Peyer's patch (tissue), 4 donors: ENCODE measurements around the gene ABCB8. TPM values are rescaled to one million over a fixed set of nuclear protein-coding genes. Genes with fewer than 3 reads are reported as not detected.
A peak's percentile ranks its signal among the peaks of the same experiment; 100 is the strongest.

Experiments
- DNase-seq, 3 donors: peaks; one replicate each; pipeline ENCODE4 v3.0.0-alpha.2; 2017 to 2019
- H3K27ac ChIP-seq, 4 donors: fragments of 200-600 bp; sonication (generic); one replicate each; pipeline ENCODE4 v1.5.1; 2016 to 2019
- H3K27me3 ChIP-seq, 2 donors: fragments of 200-600 bp; sonication (generic); one replicate each; pipeline ENCODE4 v1.5.1; 2019
- H3K36me3 ChIP-seq, 3 donors: fragments of 200-600 bp; sonication (generic); one replicate each; pipeline ENCODE4 v1.5.1; 2016 to 2019
- H3K4me1 ChIP-seq, 4 donors: fragments of 200-600 bp; sonication (generic); one replicate each; pipeline ENCODE4 v1.5.1; 2016 to 2019
- H3K4me3 ChIP-seq, 4 donors: fragments of 200-600 bp; sonication (generic); 1 replicate in 3 of 4; 2 replicates in 1 of 4; pipeline ENCODE4 v1.5.1; 2016 to 2019; ENCODE audit warnings: mild to moderate bottlenecking in 1 of 4
- H3K9me3 ChIP-seq, 4 donors: fragments of 200-600 bp; sonication (generic); one replicate each; pipeline ENCODE4 v1.5.1; 2016 to 2019; ENCODE audit warnings: mild to moderate bottlenecking in 1 of 4
- CTCF ChIP-seq, 6 experiments: fragments of 450-650 bp in 4 of 6; fragments of 200-600 bp in 2 of 6; sonication (generic) in 1 of 6; IDR thresholded peaks; one replicate each; pipeline ENCODE4 v1.5.1; 2017 to 2019; ENCODE audit warnings: antibody characterized with exemption in 6 of 6, mild to moderate bottlenecking in 3 of 6, moderate library complexity in 1 of 6
- POLR2A ChIP-seq, 2 donors: fragments of 450-650 bp; IDR thresholded peaks; one replicate each; pipeline ENCODE4 v1.5.1; 2017; ENCODE audit warnings: antibody characterized with exemption in 2 of 2, mild to moderate bottlenecking in 2 of 2, moderate library complexity in 2 of 2
- total RNA-seq, 4 donors: library from RNA; depleted of rRNA; stranded (reverse); fragments of >200 nt; gene quantifications; one replicate each; pipeline ENCODE4 v1.1.0, GENCODE V29; 2016

ABCB8 gene
- total RNA-seq, 4 donors from 2014 or later: 23.1 to 79.7 (median 42.7) TPM

GRCh38 chr7:151013356-151013732 is 14.9 kb upstream of the ABCB8 start:
- Histone ChIP-seq H3K27ac (peak overlapping the region in 2 of 4 donors; percentile 72 to 79), H3K27me3 (no peaks in the 10 kb centered on the region), H3K36me3 (no peaks in the 10 kb centered on the region), H3K4me3 (peak overlapping the region; percentile 26 to 48 (median 38)), H3K9me3 (no peaks in the 10 kb centered on the region), H3K4me1 (peaks cover 5 to 35% (median 9%) of the 10 kb centered on the region in 4 donors)
- DNase-seq: no peak
- no peak for TF ChIP-seq POLR2A (IDR thresholded peaks at IDR 0.05)
- TF ChIP-seq CTCF (IDR thresholded peaks at IDR 0.05): no peak

- H3K9me3 ChIP-seq: no peaks in the 10 kb centered on the region
- H3K4me1 ChIP-seq: peaks cover 6 to 39% (median 13%) of the 10 kb centered on the region in 4 donors
- peak; percentile 70 to 95 (median 94) for DNase-seq
- no peaks in the 10 kb centered on the region for H3K27me3 ChIP-seq
- H3K27ac ChIP-seq: peak overlapping the region in 3 of 4 donors; percentile 57 to 79 (median 72)
- TF ChIP-seq CTCF (IDR thresholded peaks at IDR 0.05): peak in 2 of 6 experiments; percentile 3 to 9
- no peak for TF ChIP-seq POLR2A (IDR thresholded peaks at IDR 0.05)
- no peaks in the 10 kb centered on the region for H3K36me3 ChIP-seq
- peak overlapping the region; percentile 26 to 48 (median 38) for H3K4me3 ChIP-seq
These were observed 14.3 kb upstream of the ABCB8 start for GRCh38 chr7:151013733-151014497.

- Histone ChIP-seq H3K36me3 (no peaks in the 10 kb centered on the region), H3K27ac (peak overlapping the region in 1 of 4 donors; percentile 72), H3K4me1 (peaks cover 6 to 43% (median 17%) of the 10 kb centered on the region in 4 donors), H3K9me3 (no peaks in the 10 kb centered on the region), H3K27me3 (no peaks in the 10 kb centered on the region), H3K4me3 (no peak overlapping the region)
- peak in 1 of 3 donors; percentile 40 for DNase-seq
- TF ChIP-seq POLR2A (IDR thresholded peaks at IDR 0.05) (no peak), CTCF (IDR thresholded peaks at IDR 0.05) (no peak)
These were observed 13.3 kb upstream of the ABCB8 start for GRCh38 chr7:151014950-151015349.

- no peaks in the 10 kb centered on the region for H3K27me3 ChIP-seq
- H3K4me1 ChIP-seq: peaks cover 6 to 43% (median 17%) of the 10 kb centered on the region in 4 donors
- no peaks in the 10 kb centered on the region for H3K36me3 ChIP-seq
- H3K27ac ChIP-seq: no peak overlapping the region
- TF ChIP-seq POLR2A (IDR thresholded peaks at IDR 0.05) (no peak), CTCF (IDR thresholded peaks at IDR 0.05) (no peak)
- no peaks in the 10 kb centered on the region for H3K9me3 ChIP-seq
- no peak for DNase-seq
- H3K4me3 ChIP-seq: no peak overlapping the region
These were observed 12.3 kb upstream of the ABCB8 start for GRCh38 chr7:151015967-151016366.

- no peak overlapping the region for H3K27ac ChIP-seq
- no peaks in the 10 kb centered on the region for H3K9me3 ChIP-seq
- peaks cover 6 to 43% (median 17%) of the 10 kb centered on the region in 4 donors for H3K4me1 ChIP-seq
- H3K36me3 ChIP-seq: no peaks in the 10 kb centered on the region
- no peak overlapping the region for H3K4me3 ChIP-seq
- H3K27me3 ChIP-seq: no peaks in the 10 kb centered on the region
- DNase-seq: no peak
- no peak for TF ChIP-seq POLR2A (IDR thresholded peaks at IDR 0.05)
- TF ChIP-seq CTCF (IDR thresholded peaks at IDR 0.05): no peak
These were observed 11.7 kb upstream of the ABCB8 start for GRCh38 chr7:151016505-151016904.
